ENCODE measurements around the gene RPP14.

The RPP14 gene

DNA sequence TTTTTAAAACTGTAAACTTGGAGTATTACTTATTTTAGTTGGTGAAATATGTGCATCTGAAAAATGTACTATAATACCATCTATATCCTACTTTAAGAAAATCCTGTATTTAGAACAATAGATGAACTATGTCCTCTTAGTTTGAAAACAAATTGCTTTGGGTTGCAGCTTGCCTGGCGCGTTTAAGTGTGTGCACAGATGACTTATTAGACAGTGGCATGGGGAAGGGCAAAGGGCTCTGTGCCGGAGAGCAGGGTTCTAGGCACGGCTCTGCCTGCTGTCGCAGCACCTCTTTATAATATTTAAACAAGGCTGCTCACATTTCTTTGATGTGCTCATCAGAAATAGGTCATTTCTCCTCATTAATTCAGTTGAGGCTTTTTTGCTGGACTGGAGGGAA is 36.6 kb downstream of the RPP14 start:
- peak overlapping the region; percentile 7 for H3K4me3 ChIP-seq (ENCODE audit: low read depth, low read length)
- TF ChIP-seq MYC (IDR thresholded peaks at IDR 0.05; ENCODE audit: low read depth, low read length) (no peak), POLR2A (IDR thresholded peaks at IDR 0.05; ENCODE audit: extremely low read depth, insufficient read length) (no peak)
- TF ChIP-seq, protein P1, sequence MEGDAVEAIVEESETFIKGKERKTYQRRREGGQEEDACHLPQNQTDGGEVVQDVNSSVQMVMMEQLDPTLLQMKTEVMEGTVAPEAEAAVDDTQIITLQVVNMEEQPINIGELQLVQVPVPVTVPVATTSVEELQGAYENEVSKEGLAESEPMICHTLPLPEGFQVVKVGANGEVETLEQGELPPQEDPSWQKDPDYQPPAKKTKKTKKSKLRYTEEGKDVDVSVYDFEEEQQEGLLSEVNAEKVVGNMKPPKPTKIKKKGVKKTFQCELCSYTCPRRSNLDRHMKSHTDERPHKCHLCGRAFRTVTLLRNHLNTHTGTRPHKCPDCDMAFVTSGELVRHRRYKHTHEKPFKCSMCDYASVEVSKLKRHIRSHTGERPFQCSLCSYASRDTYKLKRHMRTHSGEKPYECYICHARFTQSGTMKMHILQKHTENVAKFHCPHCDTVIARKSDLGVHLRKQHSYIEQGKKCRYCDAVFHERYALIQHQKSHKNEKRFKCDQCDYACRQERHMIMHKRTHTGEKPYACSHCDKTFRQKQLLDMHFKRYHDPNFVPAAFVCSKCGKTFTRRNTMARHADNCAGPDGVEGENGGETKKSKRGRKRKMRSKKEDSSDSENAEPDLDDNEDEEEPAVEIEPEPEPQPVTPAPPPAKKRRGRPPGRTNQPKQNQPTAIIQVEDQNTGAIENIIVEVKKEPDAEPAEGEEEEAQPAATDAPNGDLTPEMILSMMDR (IDR thresholded peaks at IDR 0.05; ENCODE audit: low read depth, low read length) = no peak
- TF ChIP-seq, protein P2, sequence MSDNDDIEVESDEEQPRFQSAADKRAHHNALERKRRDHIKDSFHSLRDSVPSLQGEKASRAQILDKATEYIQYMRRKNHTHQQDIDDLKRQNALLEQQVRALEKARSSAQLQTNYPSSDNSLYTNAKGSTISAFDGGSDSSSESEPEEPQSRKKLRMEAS (IDR thresholded peaks at IDR 0.05; ENCODE audit: low read depth, low read length) = no peak
- DNase-seq (ENCODE audit: low read depth) = no peak

DNA sequence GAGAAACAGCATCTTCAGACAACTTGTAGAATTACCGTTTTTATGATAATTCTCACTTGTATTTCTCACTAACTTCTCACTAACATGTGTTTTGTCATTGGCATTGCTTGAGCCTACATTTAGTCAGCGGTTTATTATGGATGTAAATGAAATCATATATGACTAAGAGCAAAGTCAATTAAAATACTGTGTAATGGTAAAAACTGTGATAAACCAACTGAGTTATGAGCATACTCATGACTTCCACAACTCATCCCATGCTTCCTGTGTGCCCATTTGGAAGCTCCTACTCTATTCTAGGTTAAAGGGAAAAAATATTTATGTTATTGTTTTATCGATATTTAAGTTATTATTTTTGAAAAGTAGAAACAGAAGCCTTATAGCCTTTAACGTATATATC is 39.4 kb downstream of the RPP14 start:
- TF ChIP-seq, protein P2 (IDR thresholded peaks at IDR 0.05; ENCODE audit: low read depth, low read length) = no peak
- TF ChIP-seq, protein P1 (IDR thresholded peaks at IDR 0.05; ENCODE audit: low read depth, low read length) = no peak
- TF ChIP-seq MYC (IDR thresholded peaks at IDR 0.05; ENCODE audit: low read depth, low read length) = no peak
- no peak for TF ChIP-seq POLR2A (IDR thresholded peaks at IDR 0.05; ENCODE audit: extremely low read depth, insufficient read length)
- H3K4me3 ChIP-seq (ENCODE audit: low read depth, low read length) = peak overlapping the region; percentile 17
- no peak for DNase-seq (ENCODE audit: low read depth)

DNA sequence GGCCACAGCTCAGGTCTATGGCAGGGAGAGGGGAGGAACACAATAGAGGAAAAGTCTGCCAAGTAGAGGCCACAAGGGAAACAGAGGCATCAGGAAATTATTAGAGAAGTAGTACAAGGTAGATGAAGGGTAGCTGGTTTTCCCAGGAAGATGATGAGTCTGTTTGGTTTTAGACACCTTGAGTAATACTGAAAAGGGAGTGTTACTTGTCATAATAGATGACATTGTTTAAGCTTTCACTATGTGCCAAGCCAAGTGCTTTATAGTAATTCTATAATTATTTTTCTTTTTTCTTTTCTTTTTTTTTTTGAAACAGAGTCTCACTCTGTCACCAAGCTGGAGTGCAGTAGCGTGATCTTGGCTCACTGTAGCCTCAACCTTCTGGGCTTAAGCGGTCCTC is 40.3 kb downstream of the RPP14 start:
- no peak overlapping the region for H3K4me3 ChIP-seq (ENCODE audit: low read depth, low read length)
- DNase-seq (ENCODE audit: low read depth) = no peak
- TF ChIP-seq, protein P1 (IDR thresholded peaks at IDR 0.05; ENCODE audit: low read depth, low read length) = no peak
- TF ChIP-seq, protein P2 (IDR thresholded peaks at IDR 0.05; ENCODE audit: low read depth, low read length) = no peak
- no peak for TF ChIP-seq POLR2A (IDR thresholded peaks at IDR 0.05; ENCODE audit: extremely low read depth, insufficient read length)
- no peak for TF ChIP-seq MYC (IDR thresholded peaks at IDR 0.05; ENCODE audit: low read depth, low read length)

DNA sequence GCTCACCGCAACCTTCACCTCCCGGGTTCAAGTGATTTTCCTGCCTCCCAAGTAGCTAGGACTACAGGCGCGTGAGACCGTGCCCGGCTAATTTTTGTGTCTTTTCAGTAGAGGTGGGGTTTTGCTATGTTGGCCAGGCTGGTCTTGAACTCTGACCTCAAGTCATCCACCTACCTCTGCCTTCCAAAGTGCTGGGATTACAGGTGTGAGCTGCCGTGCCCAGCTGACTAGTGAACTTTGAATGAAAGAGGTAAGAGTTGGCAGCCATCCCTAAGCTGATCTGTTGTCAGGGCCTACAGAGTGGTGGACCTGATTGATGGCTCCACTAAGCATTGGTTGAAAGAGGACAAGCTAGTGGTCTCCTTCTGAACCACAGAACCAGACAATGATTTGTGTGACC is 41.9 kb downstream of the RPP14 start:
- TF ChIP-seq MYC (IDR thresholded peaks at IDR 0.05; ENCODE audit: low read depth, low read length) (no peak), POLR2A (IDR thresholded peaks at IDR 0.05; ENCODE audit: extremely low read depth, insufficient read length) (no peak)
- TF ChIP-seq, protein P1 (IDR thresholded peaks at IDR 0.05; ENCODE audit: low read depth, low read length) = no peak
- TF ChIP-seq, protein P2 (IDR thresholded peaks at IDR 0.05; ENCODE audit: low read depth, low read length) = no peak
- no peak for DNase-seq (ENCODE audit: low read depth)
- no peak overlapping the region for H3K4me3 ChIP-seq (ENCODE audit: low read depth, low read length)

DNA sequence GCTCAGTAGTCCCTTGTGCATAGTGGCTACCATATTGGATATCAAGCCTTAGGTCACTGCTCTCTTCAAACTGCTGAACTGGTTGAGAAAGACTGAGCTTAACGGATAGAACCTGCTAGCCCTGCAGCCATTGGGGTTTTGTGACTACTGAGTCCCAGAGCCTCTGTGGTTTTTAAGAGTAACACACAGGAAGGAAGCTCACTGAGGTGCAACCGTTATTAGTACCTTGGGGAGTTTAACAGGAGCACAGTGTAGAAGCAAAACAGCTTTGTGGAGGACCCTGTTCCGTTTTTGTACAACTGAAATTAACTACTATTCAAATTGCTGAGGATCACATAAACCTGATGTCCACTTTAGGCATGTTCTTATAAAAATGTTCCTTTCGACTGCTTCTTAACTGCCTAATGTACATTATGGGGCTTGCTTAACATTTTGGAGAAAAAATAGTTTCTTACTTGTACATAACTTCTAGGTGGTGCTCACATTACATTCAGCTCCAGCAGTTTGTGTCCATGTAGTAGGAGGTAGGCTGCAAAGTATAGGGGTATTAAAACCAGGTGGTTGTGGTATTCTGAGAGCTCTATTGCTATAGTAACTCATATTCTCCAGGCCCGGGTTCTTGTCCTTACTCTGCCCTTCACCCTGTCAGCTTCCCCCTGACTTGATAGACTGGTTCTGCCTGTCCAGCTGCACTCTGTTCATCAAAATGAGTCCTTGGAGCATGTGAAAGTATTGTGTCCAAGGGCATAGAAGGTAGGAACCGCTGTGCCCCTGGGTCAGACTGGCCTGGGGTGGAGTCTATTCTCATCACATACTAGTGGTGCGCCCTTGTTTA is 44.0 kb downstream of the RPP14 start:
- TF ChIP-seq MYC (IDR thresholded peaks at IDR 0.05; ENCODE audit: low read depth, low read length) (peak; percentile 57), POLR2A (IDR thresholded peaks at IDR 0.05; ENCODE audit: extremely low read depth, insufficient read length) (peak; percentile 49)
- TF ChIP-seq, protein P1 (IDR thresholded peaks at IDR 0.05; ENCODE audit: low read depth, low read length) = no peak
- TF ChIP-seq, protein P2 (IDR thresholded peaks at IDR 0.05; ENCODE audit: low read depth, low read length) = peak; percentile 6; the same call in 1 of the 2 replicates
- H3K4me3 ChIP-seq (ENCODE audit: low read depth, low read length) = peak overlapping the region; percentile 54
- peak; percentile 98 for DNase-seq (ENCODE audit: low read depth)

Data from NB4 (cell line).